CD4-positive, alpha-beta T cell treated with Interleukin-2 at 100 ng/mL for 4 hours (primary cell): Measurements from ENCODE around the gene PSENEN.

Experiments used
- DNase-seq: peaks from one replicate; pipeline ENCODE4 v3.0.0-alpha.2; 2020; ENCODE audit warnings: low spot score

PSENEN gene

DNA sequence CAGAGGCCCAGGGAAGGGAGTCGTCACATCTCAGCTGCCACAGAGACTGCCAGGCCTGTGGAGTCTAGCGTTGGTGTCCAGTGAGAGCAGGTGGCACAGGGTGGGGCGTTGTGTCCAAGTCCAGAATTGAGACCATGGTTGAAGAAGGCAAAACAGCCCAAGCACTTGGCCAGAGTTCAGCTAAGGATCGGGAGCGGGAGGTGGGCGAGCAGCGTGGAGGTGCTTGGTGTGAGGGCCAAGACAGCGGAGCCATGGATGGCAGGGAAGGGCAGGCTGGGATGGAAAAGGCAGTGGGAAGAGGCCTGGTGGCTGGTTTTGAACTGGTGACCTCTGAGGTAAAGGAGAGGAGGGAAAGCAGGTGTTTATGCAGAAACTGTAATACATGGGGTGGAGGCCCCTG lies 11.2 kb upstream of the PSENEN start:
- DNase-seq: no peak

DNA sequence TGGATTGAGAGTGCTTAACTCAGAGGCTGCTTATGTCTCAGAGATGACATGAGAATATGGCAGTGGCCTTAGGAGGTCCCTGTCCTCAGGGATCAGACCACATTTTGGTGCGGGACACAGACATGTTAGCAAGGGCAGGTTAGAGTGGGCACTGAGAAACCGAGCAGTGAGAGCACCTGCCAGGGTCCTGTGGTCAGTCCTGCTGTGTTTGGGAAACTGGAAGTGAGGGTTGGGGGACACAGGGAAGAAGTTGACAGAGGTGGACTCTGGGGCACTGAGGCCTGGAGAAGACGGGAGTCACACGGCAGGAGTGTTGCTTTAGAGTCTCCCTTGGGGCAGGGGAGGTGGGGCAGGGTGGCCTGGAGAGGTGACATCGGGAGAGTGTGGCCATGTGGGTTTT lies 10.6 kb upstream of the PSENEN start:
- DNase-seq: no peak

DNA sequence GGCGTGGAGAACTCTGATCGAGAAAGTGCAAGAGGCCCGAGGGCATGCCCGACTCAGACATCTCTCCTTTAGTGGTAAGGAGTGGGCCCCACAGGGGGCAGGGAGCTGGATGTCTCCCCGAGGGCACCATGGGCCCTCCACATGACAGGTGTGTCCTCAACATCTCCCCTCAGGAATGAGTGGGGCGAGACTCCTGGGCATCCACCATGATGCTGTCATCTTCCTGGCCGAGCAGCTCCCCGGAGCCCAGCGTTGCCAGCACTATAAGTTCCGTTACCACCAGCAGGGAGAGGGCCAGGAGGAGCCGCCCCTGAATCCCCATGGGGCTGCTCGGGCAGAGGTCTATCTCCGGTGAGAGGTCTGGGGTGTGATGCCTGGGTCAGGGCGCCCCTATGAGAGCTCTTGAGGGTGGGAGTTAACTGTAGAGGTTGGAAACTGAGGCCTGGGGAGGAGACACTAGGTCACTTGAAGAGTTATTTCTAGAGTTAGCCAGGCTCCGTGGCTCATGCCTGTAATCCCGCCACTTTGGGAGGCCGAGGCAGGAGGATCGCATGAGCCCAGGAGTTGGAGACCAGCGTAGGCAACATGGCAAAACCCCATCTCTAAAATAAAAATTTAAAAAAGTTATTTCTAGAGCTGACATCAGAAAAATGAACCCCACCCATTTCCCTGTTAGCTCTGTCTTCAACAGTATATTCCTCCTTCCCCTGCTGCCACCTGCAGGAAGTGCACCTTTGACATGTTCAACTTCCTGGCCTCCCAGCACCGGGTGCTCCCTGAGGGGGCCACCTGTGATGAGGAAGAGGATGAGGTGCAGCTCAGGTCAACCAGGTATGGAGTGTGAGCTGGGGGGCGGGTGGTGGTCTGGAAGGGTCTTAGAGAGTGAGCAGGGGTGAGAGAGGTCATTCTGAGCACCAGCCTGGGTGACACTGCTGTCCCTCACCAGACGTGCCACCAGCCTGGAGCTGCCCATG lies 8.3 kb upstream of the PSENEN start:
- no peak for DNase-seq

DNA sequence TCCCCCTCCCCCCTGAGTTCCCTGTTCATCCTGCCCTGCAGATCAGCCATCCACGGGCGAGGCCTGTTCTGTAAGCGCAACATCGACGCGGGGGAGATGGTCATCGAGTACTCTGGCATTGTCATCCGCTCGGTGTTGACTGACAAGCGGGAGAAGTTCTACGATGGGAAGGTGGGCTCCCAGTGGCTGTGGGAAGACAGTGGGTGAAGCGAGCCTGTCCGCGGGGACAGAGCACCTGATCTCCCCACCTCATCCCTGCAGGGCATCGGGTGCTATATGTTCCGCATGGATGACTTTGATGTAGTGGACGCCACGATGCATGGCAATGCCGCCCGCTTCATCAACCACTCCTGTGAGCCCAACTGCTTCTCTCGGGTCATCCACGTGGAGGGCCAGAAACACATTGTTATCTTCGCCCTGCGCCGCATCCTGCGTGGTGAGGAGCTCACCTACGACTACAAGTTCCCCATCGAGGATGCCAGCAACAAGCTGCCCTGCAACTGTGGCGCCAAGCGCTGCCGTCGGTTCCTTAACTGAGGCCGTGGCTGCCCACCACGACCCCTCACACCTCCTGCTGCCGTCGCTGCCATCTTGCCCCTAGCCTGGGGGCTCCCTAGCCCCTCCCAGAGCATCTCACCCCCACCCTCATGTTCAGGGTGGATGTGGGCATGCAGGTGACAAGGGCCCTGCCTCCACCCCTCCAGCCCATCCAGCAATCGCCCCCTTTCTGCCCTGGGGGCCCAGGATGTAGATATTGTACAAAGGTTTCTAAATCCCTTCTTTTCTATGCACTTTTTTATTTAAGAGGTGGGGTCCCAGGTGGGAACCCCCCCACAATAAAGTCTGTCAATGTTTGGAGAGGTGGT lies 7.2 kb upstream of the PSENEN start:
- DNase-seq: no peak

DNA sequence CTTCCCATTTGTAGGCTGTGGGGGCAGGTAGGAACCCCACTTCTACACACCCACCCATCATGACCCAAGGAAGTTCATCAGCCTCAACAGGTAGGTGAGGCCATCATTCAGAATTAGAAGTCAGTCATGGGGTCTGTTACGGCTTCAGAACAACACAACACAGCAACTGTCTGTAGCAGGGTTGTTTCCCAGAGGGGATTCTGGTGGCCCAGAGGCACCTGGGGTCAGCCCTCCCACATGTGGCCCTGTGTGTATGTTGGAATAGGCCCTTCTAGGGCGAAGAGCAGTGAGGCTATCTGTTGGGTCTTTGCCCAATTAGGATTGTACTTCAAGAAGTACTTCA lies 6.6 kb upstream of the PSENEN start:
- DNase-seq: no peak

DNA sequence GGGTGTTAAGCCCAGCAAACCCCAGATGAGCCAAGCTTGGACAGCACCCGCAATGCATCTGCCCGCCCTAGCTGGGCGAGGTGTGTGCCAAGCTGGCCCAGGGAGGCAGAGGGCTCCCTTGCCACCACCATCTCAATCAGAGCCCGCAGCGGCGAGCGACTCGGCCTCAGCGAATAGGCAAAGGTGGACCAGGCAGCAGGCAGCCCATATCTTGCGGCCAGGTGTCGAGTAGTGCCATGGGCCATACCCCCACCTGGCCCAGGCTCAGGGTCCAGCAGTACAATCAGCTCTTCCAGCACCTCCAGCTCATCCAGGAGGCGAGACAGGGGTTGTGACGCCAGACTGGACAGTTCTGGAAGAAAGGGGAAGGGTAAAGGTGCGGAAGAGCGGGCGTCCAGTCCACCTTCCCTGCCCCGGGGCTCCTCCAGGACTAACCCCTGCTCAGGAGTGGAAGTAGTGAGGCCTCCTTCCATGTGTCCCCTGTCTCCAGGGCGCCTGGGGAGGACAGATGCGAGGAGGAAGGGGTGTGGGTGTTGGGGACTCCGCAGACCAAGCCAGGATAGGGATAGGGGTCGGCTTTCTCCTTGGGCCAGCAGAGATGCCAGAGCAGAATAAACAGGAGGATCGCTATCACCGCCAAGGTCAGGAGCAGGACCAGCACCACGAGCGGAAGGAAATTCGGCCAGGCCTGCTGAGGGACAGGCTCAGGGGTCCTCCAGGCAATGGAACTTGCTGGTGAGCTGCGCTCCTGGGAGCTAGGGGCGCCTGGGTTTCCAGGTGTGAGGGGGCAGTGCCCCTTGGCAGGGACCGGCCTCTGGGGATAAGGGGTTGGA lies 6.0 kb upstream of the PSENEN start:
- no peak for DNase-seq

DNA sequence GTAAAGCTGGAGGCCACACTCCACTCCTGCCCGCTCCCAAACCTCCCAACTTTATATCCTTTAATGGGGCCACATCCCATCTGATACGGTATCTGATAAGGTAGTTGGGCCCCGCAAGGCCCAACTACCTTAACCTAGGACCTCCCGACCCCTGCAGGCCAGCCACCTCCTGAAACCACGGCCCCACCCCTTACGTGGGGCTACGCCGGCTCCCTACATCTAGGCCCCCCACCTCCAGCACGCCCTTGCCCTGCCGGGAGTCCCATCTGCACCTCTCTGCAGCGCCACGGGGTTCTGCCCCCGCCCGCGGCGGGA lies 5.4 kb upstream of the PSENEN start:
- no peak for DNase-seq

DNA sequence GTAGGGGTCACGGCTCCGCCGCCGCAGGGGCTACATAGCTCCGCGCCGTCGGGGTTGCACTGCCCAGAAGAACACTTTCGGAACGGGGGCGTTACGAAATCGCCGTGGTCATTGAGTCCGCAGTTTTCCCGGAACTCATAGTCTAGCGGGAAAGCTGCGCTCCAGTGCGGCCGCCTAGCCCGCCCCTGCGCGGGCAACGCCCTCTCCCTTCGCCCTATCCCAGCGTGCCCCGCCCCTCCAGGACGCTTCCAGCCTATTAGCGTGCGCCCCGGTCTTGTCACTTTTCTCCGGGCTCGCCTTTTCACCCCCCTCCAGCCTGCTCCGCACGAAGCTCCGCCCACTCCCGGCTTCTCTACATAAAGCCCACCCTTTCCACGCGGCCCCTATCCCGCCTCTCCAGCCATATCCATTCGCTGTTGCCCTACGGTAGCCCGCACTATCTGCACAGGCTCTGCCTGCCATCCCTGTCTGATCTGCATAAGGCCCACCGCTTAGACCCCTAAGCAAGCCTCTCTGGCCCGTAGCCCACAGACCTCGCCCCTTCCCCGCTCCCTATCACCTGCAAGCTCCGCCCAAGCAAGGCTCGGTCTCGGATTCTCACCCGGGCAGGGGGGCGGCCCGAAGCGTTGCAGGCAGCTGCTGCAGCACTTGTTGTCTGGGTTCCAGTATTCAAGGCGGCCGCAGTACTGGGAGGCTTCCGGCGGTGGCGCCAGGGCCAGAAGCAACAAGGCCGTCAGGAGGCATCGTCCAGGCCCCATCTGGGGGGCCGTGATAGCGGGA lies 4.8 kb upstream of the PSENEN start:
- DNase-seq: peak; percentile 94

GRCh38 chr19:35741203-35741515 lies 4.3 kb upstream of the PSENEN start:
- DNase-seq: no peak

GRCh38 chr19:35742121-35742724 lies 3.2 kb upstream of the PSENEN start, which contains the start of gene IGFLR1:
Gene IGFLR1 (minus strand): TSS chr19:35742452. CDS start chr19:35741180, 1,272 bp downstream.
- peak; percentile 72 for DNase-seq

DNA sequence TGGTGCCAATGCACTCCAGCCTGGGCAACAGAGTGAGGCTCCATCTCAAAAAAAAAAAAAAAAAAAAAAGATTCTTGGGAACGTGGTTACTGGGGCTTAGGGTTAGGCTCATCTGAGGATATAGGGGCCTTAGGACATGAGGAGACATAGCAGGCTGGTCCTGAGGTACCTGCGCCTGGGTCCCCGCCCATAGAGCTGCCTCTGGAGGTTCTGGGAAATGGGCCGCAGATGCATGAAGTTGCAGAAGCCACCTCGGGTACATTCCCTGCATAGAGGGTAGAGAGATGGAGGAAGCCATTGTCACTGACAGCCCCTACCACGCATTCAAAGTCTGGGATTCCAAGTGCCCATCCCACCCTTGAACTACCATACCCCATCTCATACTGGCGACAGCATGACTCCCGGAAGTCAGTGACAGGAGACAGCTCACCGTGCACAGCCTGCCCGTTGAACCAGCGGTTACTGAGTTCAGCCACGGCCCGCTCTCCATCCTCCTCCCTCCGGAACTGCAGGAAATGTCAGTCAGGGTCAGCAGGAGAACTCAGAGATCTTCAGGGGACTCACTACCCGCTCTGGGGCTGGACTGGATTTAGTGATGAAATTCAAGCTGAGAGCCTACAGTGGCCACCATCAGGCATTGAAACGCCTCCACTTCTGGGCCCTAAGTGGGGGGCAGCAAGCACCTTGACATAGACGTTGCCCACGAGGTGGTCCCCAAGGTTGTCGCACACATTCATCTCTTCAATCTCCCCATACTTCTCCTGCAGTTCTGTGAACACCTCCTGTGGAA lies 1.6 kb upstream of the PSENEN start:
- DNase-seq: no peak

- peak; percentile 95 for DNase-seq
Observed at GRCh38 chr19:35744430-35745327, 772 bp upstream of the PSENEN start.

DNA sequence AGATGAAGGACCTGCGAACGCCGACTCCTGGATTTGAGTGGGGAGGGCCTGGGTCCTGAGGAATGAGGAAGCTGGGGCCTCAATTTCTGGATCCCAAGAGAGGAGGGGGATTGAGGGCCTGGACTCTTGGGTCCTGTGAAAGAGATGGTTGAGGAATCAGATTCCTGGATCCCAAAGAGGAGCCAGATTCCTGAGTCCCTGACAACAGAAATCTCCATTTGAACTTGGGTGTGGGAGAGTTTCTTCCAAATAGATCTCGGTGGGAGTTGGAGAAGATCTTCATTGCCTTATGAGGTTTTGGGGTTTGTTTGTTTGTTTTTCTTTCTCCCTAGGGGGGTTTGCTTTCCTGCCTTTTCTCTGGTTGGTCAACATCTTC lies 624 bp downstream of the PSENEN start:
- no peak for DNase-seq

DNA sequence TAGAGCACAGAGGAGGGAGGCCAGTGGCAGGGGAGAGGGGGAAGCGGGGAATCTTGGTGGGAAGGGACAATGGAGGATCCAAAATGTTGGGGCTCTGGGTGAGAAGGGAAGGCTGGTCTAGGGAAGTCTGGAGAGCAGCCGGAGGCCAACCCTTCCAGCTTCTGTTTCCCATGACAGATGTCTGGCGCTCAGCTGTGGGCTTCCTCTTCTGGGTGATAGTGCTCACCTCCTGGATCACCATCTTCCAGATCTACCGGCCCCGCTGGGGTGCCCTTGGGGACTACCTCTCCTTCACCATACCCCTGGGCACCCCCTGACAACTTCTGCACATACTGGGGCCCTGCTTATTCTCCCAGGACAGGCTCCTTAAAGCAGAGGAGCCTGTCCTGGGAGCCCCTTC lies 1.1 kb downstream of the PSENEN start:
- DNase-seq: no peak

DNA sequence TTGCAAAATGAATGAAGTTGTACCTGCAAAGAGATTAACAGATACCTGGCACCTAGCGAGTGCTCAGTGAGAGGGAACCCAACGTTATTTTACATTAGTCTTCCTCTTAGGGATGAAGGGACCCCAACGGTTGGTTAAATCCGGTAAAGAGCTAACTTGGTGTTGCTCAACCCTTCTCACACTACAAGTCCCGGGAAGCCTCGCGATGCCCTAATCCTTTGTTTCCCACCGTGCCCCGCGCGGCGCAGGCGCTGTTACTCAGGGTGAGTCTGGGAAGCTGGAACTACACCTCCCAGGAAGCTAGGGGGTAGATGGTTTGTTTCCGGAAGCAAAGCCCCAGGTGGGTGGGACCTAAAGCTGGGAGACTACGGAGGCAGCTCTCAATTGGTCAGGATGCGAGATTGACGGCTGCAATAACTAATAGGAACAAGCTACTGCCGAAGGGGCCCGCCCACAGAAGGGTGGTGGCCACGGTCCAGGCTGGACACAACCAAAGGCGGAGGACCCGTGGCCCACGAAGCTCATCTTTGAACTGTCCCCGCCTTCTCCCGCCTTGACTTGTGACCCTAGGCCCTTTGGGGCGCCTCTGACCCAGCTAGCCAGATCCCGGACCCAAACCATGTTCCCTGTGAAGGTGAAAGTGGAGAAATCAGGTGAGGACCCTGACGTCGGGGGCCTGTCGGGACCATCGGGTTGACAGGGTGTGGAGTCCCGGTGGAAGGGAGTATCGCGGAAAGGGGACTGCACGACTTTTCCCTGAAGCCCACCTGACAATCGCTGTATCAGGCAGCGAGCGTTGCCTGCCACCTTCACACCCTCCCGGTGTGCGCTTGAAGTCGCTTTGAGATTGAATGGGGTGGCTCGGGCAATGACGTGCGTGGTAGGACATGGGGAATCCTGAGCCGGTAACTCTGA lies 2.9 kb downstream of the PSENEN start, which contains the start of gene LIN37:
Gene LIN37 (plus strand): TSS at position 471 of the 915 bp plus-strand sequence. CDS start 149 bp downstream, at position 620.
- peak; percentile 99 for DNase-seq

- DNase-seq: no peak
Observed at GRCh38 chr19:35750167-35750566, 4.7 kb downstream of the PSENEN start.

DNA sequence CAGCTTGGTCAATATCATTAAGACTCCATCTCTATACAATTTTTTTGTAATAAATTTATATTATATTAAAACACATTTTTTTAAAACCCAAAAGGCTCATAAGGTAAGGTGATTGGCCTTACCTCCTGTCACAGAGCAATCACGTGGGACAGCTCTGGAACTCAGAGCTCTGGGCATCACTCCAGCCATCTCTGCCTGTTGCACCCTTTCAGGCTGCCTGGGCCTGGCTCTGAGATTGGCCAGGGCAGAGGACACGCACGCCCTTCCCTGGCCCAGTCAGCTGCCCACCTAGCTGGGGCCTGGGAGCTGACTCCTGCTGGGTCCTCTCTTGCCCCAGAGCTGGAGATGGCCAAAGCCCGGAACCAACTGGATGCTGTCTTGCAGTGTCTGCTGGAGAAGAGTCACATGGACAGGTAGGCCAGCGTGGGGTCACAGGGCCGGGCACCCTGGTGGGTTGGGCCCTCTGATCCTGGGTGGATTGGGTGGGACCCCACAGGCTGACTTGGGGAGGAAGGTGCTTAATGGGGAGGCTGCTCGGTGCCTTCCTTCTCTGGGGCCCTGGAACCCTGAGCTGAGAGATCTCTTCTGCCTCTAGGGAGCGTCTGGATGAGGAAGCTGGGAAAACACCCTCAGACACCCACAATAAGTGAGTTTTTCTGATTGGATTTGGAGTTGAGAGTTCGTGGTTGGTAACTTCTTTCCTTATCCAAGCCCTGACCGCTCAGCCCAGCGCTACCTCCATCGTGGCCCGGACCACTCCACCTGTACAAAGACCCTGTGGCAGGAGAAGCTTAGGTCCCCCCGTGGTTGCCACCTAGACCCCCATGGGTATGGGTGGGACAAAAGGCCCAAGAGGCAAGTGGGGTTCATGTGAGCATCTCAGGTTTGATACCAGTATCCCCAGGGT lies 6.6 kb downstream of the PSENEN start:
- DNase-seq: no peak
